Skeletal muscle satellite cell (primary cell): Measurements from ENCODE around the gene STOX1.

Source experiments
- H3K27me3 ChIP-seq: 2 replicates; pipeline ENCODE4 v1.7.0; 2013; ENCODE audit warnings: low read length; ENCODE audit not compliant: control insufficient read depth, insufficient read depth
- H3K36me3 ChIP-seq: 2 replicates; pipeline ENCODE4 v1.7.0; 2013; ENCODE audit warnings: mild to moderate bottlenecking, control low read depth, low read length; ENCODE audit not compliant: insufficient read depth
- H3K4me1 ChIP-seq: 2 replicates; pipeline ENCODE4 v1.7.0; 2013; ENCODE audit warnings: low read length; ENCODE audit not compliant: control insufficient read depth, insufficient read depth
- H3K4me2 ChIP-seq: 2 replicates; pipeline ENCODE4 v1.7.0; 2013; ENCODE audit warnings: mild to moderate bottlenecking, low read length
- H3K4me3 ChIP-seq: 2 replicates; pipeline ENCODE4 v1.7.0; 2013; ENCODE audit warnings: low read length
- H3K9ac ChIP-seq: 2 replicates; pipeline ENCODE4 v1.7.0; 2013; ENCODE audit warnings: mild to moderate bottlenecking, low read depth, low read length, moderate library complexity
- H3K9me3 ChIP-seq: replicated peaks from 2 replicates; pipeline ENCODE4 v1.7.0; 2013; ENCODE audit warnings: mild to moderate bottlenecking, control low read depth, low read length

The STOX1 gene

GRCh38 chr10:68870061-68870460 is 42.7 kb downstream of the STOX1 start:
- Histone ChIP-seq H3K9ac (no peak overlapping the region), H3K36me3 (no peaks in the 10 kb centered on the region), H3K27me3 (peaks cover 4% of the 10 kb centered on the region), H3K4me3 (no peak overlapping the region), H3K9me3 (no peaks in the 10 kb centered on the region), H3K4me2 (no peak overlapping the region), H3K4me1 (peaks cover 18% of the 10 kb centered on the region)

DNA sequence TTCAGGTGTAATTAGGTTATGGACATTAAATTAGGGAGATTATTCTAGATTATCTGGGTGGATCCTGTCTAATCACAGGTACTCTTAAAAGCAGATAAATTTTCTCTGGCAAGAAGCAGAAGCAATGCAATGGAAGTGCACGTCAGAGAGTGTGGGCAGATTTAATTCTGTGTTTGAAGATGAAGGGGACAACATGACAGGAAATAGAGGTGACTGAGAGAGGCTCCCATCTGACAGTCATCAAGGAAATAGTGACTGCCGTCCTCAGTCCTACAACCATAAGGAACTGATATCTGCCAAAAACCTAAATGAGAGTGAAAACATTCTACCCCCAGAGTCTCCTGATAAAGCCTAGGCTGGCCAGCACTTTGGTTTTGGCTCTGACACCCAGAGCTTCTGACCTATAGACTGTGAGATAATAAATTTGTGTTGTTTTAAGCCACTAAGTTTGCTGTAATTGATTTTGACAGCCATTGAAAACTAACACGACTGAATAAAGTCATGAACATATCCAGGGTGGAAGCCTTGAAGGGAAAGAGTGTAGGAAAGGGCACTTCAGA is 43.3 kb downstream of the STOX1 start:
- Histone ChIP-seq H3K9me3 (no peaks in the 10 kb centered on the region), H3K4me2 (peak overlapping the region; percentile 50), H3K36me3 (no peaks in the 10 kb centered on the region), H3K4me1 (peaks cover 18% of the 10 kb centered on the region), H3K27me3 (peaks cover 4% of the 10 kb centered on the region), H3K9ac (no peak overlapping the region), H3K4me3 (no peak overlapping the region)

DNA sequence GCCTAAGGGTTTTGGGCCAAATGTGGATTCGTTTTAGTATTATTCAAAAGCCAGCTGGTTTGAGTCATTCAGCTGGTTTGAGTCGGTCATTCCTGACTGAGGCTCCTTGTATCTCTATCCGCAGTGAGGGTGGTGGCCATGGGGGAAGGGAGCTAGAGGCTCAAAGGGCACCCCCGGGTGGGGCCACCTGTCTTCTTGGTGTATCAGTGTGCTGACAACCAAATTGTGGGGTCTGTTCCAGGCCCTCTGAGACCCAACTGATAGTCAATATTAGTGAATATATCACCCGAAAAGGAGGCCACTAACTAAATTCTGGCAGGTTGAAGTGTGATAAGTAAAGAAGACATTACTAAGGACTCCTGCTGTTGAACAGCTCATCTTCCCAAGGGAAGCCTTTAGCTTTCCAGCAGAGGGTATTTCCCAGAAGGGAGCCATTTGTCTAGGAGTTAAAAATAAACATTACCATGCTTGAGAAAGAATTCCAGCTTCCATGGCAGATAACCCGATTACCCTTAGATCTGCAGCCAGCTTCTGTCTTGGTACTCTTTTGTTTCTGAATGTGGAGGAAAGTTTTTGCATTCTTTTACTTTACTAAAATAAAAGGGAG is 43.9 kb downstream of the STOX1 start:
- Histone ChIP-seq H3K4me1 (peaks cover 18% of the 10 kb centered on the region), H3K27me3 (peaks cover 4% of the 10 kb centered on the region), H3K9ac (no peak overlapping the region), H3K4me2 (peak overlapping the region; percentile 50), H3K36me3 (no peaks in the 10 kb centered on the region), H3K4me3 (peak overlapping the region; percentile 9), H3K9me3 (no peaks in the 10 kb centered on the region)

GRCh38 chr10:68871731-68872342 is 44.5 kb downstream of the STOX1 start:
- Histone ChIP-seq H3K9me3 (no peaks in the 10 kb centered on the region), H3K4me3 (no peak overlapping the region), H3K4me1 (peaks cover 18% of the 10 kb centered on the region), H3K36me3 (no peaks in the 10 kb centered on the region), H3K4me2 (peak overlapping the region; percentile 50), H3K27me3 (peaks cover 4% of the 10 kb centered on the region), H3K9ac (no peak overlapping the region)

DNA sequence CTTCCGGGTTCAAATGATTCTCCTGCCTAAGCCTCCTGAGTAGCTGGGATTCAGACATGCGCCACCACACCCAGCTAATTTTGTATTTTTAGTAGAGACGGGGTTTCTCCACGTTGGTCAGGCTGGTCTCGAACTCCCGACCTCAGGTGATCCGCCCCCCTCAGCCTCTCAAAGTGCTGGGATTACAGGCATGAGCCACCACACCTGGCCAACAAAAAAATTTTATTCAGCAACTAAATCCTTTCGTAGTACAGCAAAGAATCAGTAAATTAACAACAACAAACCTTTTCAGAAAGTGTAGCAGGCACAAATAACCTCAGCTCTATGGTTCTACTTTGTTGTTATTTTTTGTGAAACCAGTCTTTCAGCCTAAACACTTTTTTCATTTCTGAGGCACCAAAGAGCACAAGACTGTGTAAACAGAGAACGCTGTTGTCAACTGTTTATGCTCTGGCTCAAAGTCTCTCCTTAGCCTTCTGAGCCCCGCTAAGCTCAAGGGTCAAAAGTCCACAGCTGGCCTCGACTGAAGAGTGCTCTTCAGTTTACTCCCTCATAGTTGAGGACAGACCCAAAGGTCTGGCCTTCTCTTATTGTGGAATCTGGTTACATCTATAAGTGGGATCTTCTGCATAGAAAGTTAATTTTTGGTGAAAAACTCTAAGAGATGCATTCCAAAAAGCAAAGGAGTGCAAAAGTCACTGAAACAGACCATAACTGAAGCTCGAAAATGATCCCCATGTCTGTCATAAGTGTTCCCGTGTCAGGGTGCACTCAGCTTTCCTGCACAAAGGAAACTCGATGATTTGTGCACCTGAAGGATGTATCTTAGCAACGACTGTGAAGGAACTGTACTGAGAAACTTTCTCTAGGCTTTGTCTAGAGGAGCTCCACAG is 49.2 kb downstream of the STOX1 start:
- Histone ChIP-seq H3K4me1 (peaks cover 5% of the 10 kb centered on the region), H3K9ac (no peak overlapping the region), H3K4me3 (no peak overlapping the region), H3K9me3 (no peaks in the 10 kb centered on the region), H3K36me3 (no peaks in the 10 kb centered on the region), H3K27me3 (peaks cover 10% of the 10 kb centered on the region), H3K4me2 (no peak overlapping the region)

- Histone ChIP-seq H3K4me2 (no peak overlapping the region), H3K36me3 (no peaks in the 10 kb centered on the region), H3K4me3 (no peak overlapping the region), H3K9ac (no peak overlapping the region), H3K4me1 (no peaks in the 10 kb centered on the region), H3K27me3 (peaks cover 10% of the 10 kb centered on the region), H3K9me3 (no peaks in the 10 kb centered on the region)
Measured at GRCh38 chr10:68877482-68878110, 50.3 kb downstream of the STOX1 start.

DNA sequence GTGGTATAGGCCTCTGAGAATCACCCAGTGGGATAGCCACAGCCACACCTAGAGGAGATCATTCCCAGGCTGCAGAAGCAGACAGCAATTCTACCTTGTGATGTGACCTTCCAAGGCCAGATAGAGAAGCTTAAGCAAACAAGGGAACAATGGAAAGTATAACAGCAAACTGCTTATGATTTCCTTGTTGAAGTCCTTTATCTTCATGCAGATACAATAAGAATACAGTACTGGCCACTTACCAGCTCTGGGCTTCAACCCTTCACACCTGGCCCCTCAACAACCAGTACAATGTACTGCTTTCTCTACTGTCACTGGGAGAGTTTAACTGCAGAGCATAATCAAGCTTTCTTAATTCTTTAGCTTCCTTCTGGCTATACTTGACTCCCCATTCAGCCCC is 51.2 kb downstream of the STOX1 start:
- no peak overlapping the region for H3K9ac ChIP-seq
- no peak overlapping the region for H3K4me2 ChIP-seq
- H3K36me3 ChIP-seq = no peaks in the 10 kb centered on the region
- no peaks in the 10 kb centered on the region for H3K4me1 ChIP-seq
- no peak overlapping the region for H3K4me3 ChIP-seq
- no peaks in the 10 kb centered on the region for H3K9me3 ChIP-seq
- peaks cover 10% of the 10 kb centered on the region for H3K27me3 ChIP-seq

DNA sequence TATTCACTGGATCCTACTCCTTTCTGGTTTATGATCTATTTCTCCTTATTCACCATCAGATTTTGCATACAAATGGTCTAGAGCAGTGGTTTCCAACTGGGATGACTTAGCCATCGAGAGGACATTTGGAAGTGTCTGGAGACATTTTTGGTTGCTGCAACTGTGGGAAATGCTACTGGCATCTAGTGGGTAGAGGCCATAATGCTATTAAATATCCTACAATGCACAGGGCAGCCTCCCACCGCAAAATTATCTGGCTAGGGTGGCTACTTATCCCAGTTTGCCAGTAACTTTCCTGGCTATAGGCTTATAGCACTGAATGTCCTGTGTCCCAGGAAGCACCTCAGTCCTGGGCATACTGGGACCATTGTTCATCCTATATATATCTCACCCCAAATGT is 52.3 kb downstream of the STOX1 start:
- Histone ChIP-seq H3K36me3 (no peaks in the 10 kb centered on the region), H3K4me2 (no peak overlapping the region), H3K9me3 (no peaks in the 10 kb centered on the region), H3K4me1 (no peaks in the 10 kb centered on the region), H3K9ac (no peak overlapping the region), H3K27me3 (peaks cover 10% of the 10 kb centered on the region), H3K4me3 (no peak overlapping the region)

DNA sequence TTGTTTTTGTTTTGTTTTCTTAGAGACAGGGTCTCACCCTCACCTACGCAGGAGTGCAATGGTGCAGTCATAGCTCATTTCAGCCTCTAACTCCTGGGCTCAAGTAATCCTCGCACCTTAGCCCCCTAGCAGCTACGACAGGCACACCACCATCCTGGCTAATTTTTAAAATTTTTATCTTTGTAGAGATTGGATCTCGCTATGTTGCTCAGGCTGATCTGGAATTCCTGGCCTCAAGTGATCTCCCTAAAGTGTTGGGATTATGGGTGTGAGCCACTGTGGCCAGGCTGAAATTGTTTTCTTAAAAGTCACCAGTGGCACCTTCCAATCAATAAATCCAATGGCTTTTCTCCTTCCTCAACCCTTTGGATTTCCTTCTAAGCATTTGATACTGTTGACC is 52.9 kb downstream of the STOX1 start:
- no peaks in the 10 kb centered on the region for H3K9me3 ChIP-seq
- peaks cover 10% of the 10 kb centered on the region for H3K27me3 ChIP-seq
- no peaks in the 10 kb centered on the region for H3K36me3 ChIP-seq
- no peak overlapping the region for H3K9ac ChIP-seq
- H3K4me3 ChIP-seq = no peak overlapping the region
- no peaks in the 10 kb centered on the region for H3K4me1 ChIP-seq
- H3K4me2 ChIP-seq = no peak overlapping the region

GRCh38 chr10:68895041-68895440 is 67.7 kb downstream of the STOX1 start:
- Histone ChIP-seq H3K4me2 (no peak overlapping the region), H3K9ac (no peak overlapping the region)

DNA sequence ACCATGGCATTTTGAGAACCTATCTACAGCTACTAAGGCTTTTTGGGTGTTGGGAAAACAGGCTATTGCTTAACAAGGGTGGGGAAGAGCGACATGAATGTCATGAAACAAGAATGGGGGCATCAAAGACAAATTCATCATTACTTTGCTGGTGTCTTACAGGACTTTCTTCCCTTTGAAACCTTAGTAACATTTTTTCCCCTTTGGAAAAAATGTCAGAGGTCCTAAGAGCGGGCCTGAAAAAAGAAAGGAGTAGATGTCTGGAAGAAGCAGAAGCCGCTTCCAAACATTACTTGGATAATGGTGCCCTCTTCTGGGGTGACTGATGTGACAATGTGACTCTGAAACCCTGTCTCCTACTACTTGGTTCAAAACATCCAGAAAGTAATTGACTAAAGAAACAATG is 70.0 kb downstream of the STOX1 start:
- H3K4me3 ChIP-seq = no peak overlapping the region
- peaks cover 14% of the 10 kb centered on the region for H3K4me1 ChIP-seq
- no peaks in the 10 kb centered on the region for H3K36me3 ChIP-seq
- H3K9me3 ChIP-seq = no peaks in the 10 kb centered on the region
- H3K27me3 ChIP-seq = no peaks in the 10 kb centered on the region
- H3K9ac ChIP-seq = no peak overlapping the region
- no peak overlapping the region for H3K4me2 ChIP-seq

More at GRCh38 chr10:68895041-68895440, 67.7 kb downstream of the STOX1 start:
- Histone ChIP-seq H3K4me3 (no peak overlapping the region), H3K4me1 (peaks cover 4% of the 10 kb centered on the region), H3K9me3 (no peaks in the 10 kb centered on the region), H3K27me3 (no peaks in the 10 kb centered on the region), H3K36me3 (no peaks in the 10 kb centered on the region)
